ENCODE results near the gene MAP2K2. TPM values are rescaled to one million over a fixed set of nuclear protein-coding genes. Genes with fewer than 3 reads are reported as not detected.
A peak's percentile ranks its signal among the peaks of the same experiment; 100 is the strongest.

The MAP2K2 gene
- total and polyA plus RNA-seq, 2 donors (not counting 1 experiment from before 2014, with no cell fraction given) = 138 to 181 TPM

DNA sequence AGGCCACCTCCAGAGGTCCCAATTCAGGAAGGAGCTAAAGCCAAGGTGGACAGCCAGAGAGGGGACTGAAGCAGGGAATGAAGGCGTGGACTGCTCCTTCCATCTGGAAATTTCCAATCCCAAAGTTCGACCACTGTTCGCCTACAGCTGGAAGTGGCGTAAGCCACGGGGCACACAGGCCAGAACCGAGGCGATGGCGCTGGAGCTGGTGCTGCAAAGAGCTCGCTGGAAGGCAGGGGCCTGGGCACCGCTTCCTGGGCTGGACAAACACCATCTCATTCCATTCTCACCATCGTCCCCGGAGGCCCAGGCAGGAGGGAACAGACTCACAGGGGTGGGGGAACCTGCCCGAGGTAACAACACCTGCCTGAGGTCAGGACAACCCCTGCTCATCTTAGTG, 4.2 kb downstream of the MAP2K2 start:
- Mint-ChIP-seq H3K4me1 (peaks cover 37% of the 10 kb centered on the region), H3K4me3 (no peak overlapping the region), H3K9me3 (ENCODE audit: insufficient read depth) (no peaks in the 10 kb centered on the region), H3K27ac (no peak overlapping the region), H3K27me3 (no peaks in the 10 kb centered on the region)
- CTCF ChIA-PET = interaction anchor here (1.2 to 2.8 kb wide), 3 partner anchors 10 to 21 kb away, joined by 3 to 13 read pairs (median 3); no protein-coding TSS in a partner anchor
- Histone ChIP-seq H3K4me2 (replicated peaks; ENCODE audit: low read depth, low read length, poor library complexity, severe bottlenecking) (no peak overlapping the region), H3K27ac (ENCODE audit: low read length in 2 of 2) (no peak overlapping the region), H3K27me3 (replicated peaks in 1 of 4; ENCODE audit: control extremely low read depth in 1 of 4, control insufficient read depth in 3 of 4, insufficient read depth in 4 of 4, low read length in 3 of 4) (no peaks in the 10 kb centered on the region), H3K79me2 (ENCODE audit: control insufficient read depth, insufficient read depth, low read length) (peaks cover 75% of the 10 kb centered on the region), H3K4me1 (ENCODE audit: control insufficient read depth in 2 of 2, insufficient read depth in 2 of 2, low read length in 2 of 2) (peaks cover 29 to 32% of the 10 kb centered on the region in 2 donors), H2AFZ (ENCODE audit: insufficient read depth, low read depth, low read length, poor library complexity, severe bottlenecking) (no peak overlapping the region), H3K36me3 (replicated peaks in 1 of 2; ENCODE audit: control extremely low read depth in 1 of 2, control insufficient read depth in 1 of 2, extremely low read depth in 1 of 2, insufficient read depth in 2 of 2, low read length in 1 of 2) (peaks cover 0 to 20% of the 10 kb centered on the region in 2 experiments), H3K4me3 (ENCODE audit: control extremely low read depth in 1 of 5, extremely low read depth in 1 of 5, insufficient read depth in 1 of 5, low read depth in 2 of 5, low read length in 4 of 5) (no peak overlapping the region), H3K9me3 (ENCODE audit: control extremely low read depth in 1 of 3, control insufficient read depth in 2 of 3, insufficient read depth in 1 of 3, low read length in 2 of 3) (peaks cover 0 to 3% (median 0%) of the 10 kb centered on the region in 3 donors), H3K9ac (ENCODE audit: low read length) (no peak overlapping the region), H4K20me1 (ENCODE audit: control insufficient read depth, insufficient read depth, low read length, poor library complexity, severe bottlenecking) (peaks cover 46% of the 10 kb centered on the region)
- DNase-seq = no peak
- 92% methylated on average over 13 of the region's 13 CpGs for WGBS (ENCODE audit: insufficient coverage)
- POLR2A ChIA-PET = interaction anchor here (1.2 kb wide), 1 partner anchor 11 kb away, joined by 3 read pairs; no protein-coding TSS in a partner anchor
- TF ChIP-seq, protein P1, sequence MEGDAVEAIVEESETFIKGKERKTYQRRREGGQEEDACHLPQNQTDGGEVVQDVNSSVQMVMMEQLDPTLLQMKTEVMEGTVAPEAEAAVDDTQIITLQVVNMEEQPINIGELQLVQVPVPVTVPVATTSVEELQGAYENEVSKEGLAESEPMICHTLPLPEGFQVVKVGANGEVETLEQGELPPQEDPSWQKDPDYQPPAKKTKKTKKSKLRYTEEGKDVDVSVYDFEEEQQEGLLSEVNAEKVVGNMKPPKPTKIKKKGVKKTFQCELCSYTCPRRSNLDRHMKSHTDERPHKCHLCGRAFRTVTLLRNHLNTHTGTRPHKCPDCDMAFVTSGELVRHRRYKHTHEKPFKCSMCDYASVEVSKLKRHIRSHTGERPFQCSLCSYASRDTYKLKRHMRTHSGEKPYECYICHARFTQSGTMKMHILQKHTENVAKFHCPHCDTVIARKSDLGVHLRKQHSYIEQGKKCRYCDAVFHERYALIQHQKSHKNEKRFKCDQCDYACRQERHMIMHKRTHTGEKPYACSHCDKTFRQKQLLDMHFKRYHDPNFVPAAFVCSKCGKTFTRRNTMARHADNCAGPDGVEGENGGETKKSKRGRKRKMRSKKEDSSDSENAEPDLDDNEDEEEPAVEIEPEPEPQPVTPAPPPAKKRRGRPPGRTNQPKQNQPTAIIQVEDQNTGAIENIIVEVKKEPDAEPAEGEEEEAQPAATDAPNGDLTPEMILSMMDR (IDR thresholded peaks at IDR 0.05) = no peak
- no peak for TF ChIP-seq EZH2 (IDR thresholded peaks at IDR 0.05; ENCODE audit: borderline replicate concordance, insufficient read depth, low read depth, low read length, poor library complexity, severe bottlenecking)
- intact Hi-C loops (cut with micrococcal nuclease) = loop anchor here (5.0 kb wide), 2 partner anchors 63 to 132 kb away; partner anchors contain the start of genes ANKRD24, EEF2 and SIRT6
- no peak for ATAC-seq (ENCODE audit: low read depth)

DNA sequence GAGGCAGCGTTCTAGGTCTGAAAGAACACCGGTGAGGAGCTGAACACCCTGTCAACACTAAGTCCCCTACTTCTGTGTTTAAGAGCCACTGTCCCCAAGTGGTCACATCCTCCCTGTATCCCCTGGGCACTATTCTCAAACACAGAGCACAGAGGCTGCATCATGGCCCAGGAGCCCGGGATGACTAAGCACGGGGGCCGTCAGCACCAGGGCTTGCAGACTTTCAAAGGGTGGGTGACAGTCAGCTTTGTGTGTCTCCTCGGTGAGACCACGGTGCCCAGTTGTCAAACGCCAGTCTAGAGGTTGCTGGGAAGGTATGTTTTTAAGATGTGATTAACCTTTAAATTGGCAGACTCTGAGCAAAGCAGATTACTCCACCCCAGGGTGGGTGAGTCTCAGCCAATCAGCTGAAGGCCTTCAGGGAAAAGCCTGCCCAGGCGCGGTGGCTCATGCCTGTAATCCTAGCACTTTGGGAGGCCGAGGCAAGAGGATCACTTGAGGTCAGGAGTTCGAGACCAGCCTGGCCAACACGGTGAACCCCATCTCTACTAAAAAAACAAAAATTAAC, 8.0 kb downstream of the MAP2K2 start:
- peak overlapping the region in 1 of 5 experiments; percentile 35 for H3K4me3 ChIP-seq (ENCODE audit: control extremely low read depth in 1 of 5, extremely low read depth in 1 of 5, insufficient read depth in 1 of 5, low read depth in 2 of 5, low read length in 4 of 5)
- intact Hi-C loops (cut with micrococcal nuclease) = loop anchor here (1.0 kb wide), 1 partner anchor 8 kb away; the partner anchor contains the start of gene MAP2K2

More for the DNA sequence above, 8.0 kb downstream of the MAP2K2 start:
- H3K27ac ChIP-seq (ENCODE audit: low read length in 2 of 2) = peak overlapping the region; percentile 75 to 84
- no peaks in the 10 kb centered on the region for H3K27me3 ChIP-seq (replicated peaks in 1 of 4; ENCODE audit: control extremely low read depth in 1 of 4, control insufficient read depth in 3 of 4, insufficient read depth in 4 of 4, low read length in 3 of 4)
- peaks cover 25% of the 10 kb centered on the region for H4K20me1 ChIP-seq (ENCODE audit: control insufficient read depth, insufficient read depth, low read length, poor library complexity, severe bottlenecking)
- H3K4me2 ChIP-seq (replicated peaks; ENCODE audit: low read depth, low read length, poor library complexity, severe bottlenecking) = peak overlapping the region; percentile 86
- peaks cover 71% of the 10 kb centered on the region for H3K79me2 ChIP-seq (ENCODE audit: control insufficient read depth, insufficient read depth, low read length)
- peak overlapping the region; percentile 58 for H2AFZ ChIP-seq (ENCODE audit: insufficient read depth, low read depth, low read length, poor library complexity, severe bottlenecking)
- H3K9ac ChIP-seq (ENCODE audit: low read length) = peak overlapping the region; percentile 44
- ATAC-seq (ENCODE audit: low read depth) (no peak), DNase-seq (no peak)
- Mint-ChIP-seq H3K9me3 (ENCODE audit: insufficient read depth) (no peaks in the 10 kb centered on the region), H3K4me1 (peaks cover 38% of the 10 kb centered on the region), H3K4me3 (peak overlapping the region; percentile 83), H3K27me3 (no peaks in the 10 kb centered on the region), H3K27ac (peak overlapping the region; percentile 92)
- peaks cover 0 to 3% (median 0%) of the 10 kb centered on the region in 3 donors for H3K9me3 ChIP-seq (ENCODE audit: control extremely low read depth in 1 of 3, control insufficient read depth in 2 of 3, insufficient read depth in 1 of 3, low read length in 2 of 3)
- H3K36me3 ChIP-seq (replicated peaks in 1 of 2; ENCODE audit: control extremely low read depth in 1 of 2, control insufficient read depth in 1 of 2, extremely low read depth in 1 of 2, insufficient read depth in 2 of 2, low read length in 1 of 2) = peaks cover 0 to 30% of the 10 kb centered on the region in 2 experiments
- TF ChIP-seq, protein P1 (IDR thresholded peaks at IDR 0.05) = no peak
- TF ChIP-seq EZH2 (IDR thresholded peaks at IDR 0.05; ENCODE audit: borderline replicate concordance, insufficient read depth, low read depth, low read length, poor library complexity, severe bottlenecking) = no peak
- POLR2A ChIA-PET = interaction anchor here (0.9 kb wide), 1 partner anchor 50 kb away, joined by 7 read pairs; no protein-coding TSS in a partner anchor
- 71% methylated on average over 10 of the region's 13 CpGs for WGBS (ENCODE audit: insufficient coverage)
- H3K4me1 ChIP-seq (ENCODE audit: control insufficient read depth in 2 of 2, insufficient read depth in 2 of 2, low read length in 2 of 2) = peaks cover 20 to 29% of the 10 kb centered on the region in 2 donors
- CTCF ChIA-PET = interaction anchor here (1.0 to 1.8 kb wide), 3 partner anchors 24 to 130 kb away, joined by 3 to 7 read pairs (median 6); partner anchors contain the start of gene EEF2

Measured in B cell (primary cell).